Esophagus mucosa (tissue), 1 donor: ENCODE results near the gene KCNH2. TPM values are rescaled to one million over a fixed set of nuclear protein-coding genes. Genes with fewer than 3 reads are reported as not detected.

Source experiments
- ATAC-seq: fragments of 200-7000 bp; cut with Tn5 transposase; one replicate; pipeline ENCODE4 v1.9.1; 2020
- total RNA-seq: library from RNA; stranded (reverse); gene quantifications from one replicate; pipeline ENCODE4 v1.2.4, GENCODE V29; 2023
- donor health status: DM: yes; HTN: yes; CAD: no.

The KCNH2 gene
- total RNA-seq, 1 donor from 2014 or later = 0.20 TPM

GRCh38 chr7:150959739-150960734, 18.1 kb downstream of the KCNH2 start:
- no peak for ATAC-seq

GRCh38 chr7:150959081-150959480, 19.0 kb downstream of the KCNH2 start:
- no peak for ATAC-seq

- ATAC-seq = no peak
Observed at GRCh38 chr7:150958597-150958996, 19.5 kb downstream of the KCNH2 start.

GRCh38 chr7:150958062-150958552, 20.0 kb downstream of the KCNH2 start:
- ATAC-seq = no peak

- ATAC-seq = no peak
Observed at GRCh38 chr7:150957133-150958020, 20.7 kb downstream of the KCNH2 start.

GRCh38 chr7:150956395-150957132, 21.6 kb downstream of the KCNH2 start:
- ATAC-seq = no peak

- peak; percentile 19 for ATAC-seq
Observed at GRCh38 chr7:150955519-150956394, 22.4 kb downstream of the KCNH2 start.

- no peak for ATAC-seq
Observed at GRCh38 chr7:150954986-150955518, 23.1 kb downstream of the KCNH2 start.

- ATAC-seq = no peak
Observed at GRCh38 chr7:150954201-150954985, 23.7 kb downstream of the KCNH2 start.

- ATAC-seq = no peak
Observed at GRCh38 chr7:150953061-150953997, 24.8 kb downstream of the KCNH2 start.

- no peak for ATAC-seq
Observed at GRCh38 chr7:150952331-150953050, 25.6 kb downstream of the KCNH2 start.

GRCh38 chr7:150951521-150951920, 26.6 kb downstream of the KCNH2 start:
- ATAC-seq = no peak

- no peak for ATAC-seq
Observed at GRCh38 chr7:150951181-150951520, 27.0 kb downstream of the KCNH2 start.

- ATAC-seq = no peak
Observed at GRCh38 chr7:150950496-150951180, 27.5 kb downstream of the KCNH2 start.

- no peak for ATAC-seq
Observed at GRCh38 chr7:150949971-150950491, 28.1 kb downstream of the KCNH2 start.

- no peak for ATAC-seq
Observed at GRCh38 chr7:150949564-150949963, 28.6 kb downstream of the KCNH2 start.

GRCh38 chr7:150948791-150949251, 29.3 kb downstream of the KCNH2 start:
- no peak for ATAC-seq
